ENCODE data around the gene TBX19.
A peak's percentile ranks its signal among the peaks of the same experiment; 100 is the strongest.

Gene TBX19

GRCh38 chr1:168362991-168363390 is 82.3 kb downstream of the TBX19 start:
- DNase-seq = peak in 4 of 6 experiments; percentile 11 to 71 (median 42)

Measured in stimulated activated naive CD4-positive, alpha-beta T cell (primary cell).